ENCODE results near the gene MEF2A.
"Not testable (repeated sequence)": the region's sequence is repeated elsewhere in the genome, so short reads cannot be mapped to it uniquely, and the experiment has no call there.

Gene MEF2A

DNA sequence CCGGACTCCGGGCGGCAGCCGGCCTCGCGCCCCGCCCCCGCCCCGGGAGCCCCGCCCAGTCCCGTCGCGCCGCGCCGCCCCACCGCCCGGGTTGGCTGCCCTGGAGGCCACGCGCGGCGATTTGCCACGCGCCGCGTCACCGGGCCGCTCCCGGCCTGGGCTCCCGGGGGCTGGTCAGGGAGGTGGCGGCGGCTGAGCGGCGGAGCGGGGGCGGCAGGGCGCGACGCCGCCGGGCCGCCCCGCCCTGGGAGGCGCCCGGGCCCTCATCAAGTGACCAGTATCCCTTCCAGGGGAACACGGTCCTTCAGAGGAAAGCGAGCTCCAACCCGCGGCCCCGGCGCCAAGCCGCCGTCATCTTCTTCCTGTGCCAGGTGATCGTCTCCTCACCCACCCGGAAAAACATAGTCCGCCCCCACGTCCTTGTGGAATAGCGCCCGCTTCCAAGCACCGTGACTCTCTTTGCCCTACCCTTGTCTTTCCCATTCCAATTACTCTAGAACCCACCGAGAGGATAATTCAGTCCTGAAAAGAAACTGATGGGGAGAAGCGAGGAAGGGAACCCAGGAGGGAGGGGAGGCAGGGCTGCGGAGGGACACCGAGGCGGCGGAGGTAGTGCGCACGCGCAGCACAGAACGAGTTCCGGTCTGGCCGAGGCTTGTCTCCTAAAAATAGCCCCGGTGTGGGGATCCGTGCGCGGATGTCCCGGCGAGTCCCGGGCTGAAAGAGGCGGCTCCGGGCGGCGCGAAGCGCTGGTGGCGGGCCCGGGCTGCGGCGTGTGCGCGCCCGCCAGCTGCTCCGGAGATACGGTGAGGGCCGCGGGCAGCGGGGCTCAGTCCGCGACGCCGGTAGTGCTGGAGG, at the start of gene MEF2A:
MEF2A (plus strand) TSS at position 686 of the 858 bp plus-strand sequence. CDS start 67,136 bp downstream, outside the sequence.
- H3K4me1 Mint-ChIP-seq, result peaks cover 55% of the 10 kb centered on the region
- no peaks in the 10 kb centered on the region for H3K27me3 Mint-ChIP-seq
- H3K36me3 Mint-ChIP-seq, result no peaks in the 10 kb centered on the region
- no peaks in the 10 kb centered on the region for H3K9me3 Mint-ChIP-seq
- peak within 1 kb of the TSS; percentile 96 for H3K4me3 Mint-ChIP-seq
- peak within 1 kb of the TSS; percentile 99 for H3K27ac Mint-ChIP-seq

DNA sequence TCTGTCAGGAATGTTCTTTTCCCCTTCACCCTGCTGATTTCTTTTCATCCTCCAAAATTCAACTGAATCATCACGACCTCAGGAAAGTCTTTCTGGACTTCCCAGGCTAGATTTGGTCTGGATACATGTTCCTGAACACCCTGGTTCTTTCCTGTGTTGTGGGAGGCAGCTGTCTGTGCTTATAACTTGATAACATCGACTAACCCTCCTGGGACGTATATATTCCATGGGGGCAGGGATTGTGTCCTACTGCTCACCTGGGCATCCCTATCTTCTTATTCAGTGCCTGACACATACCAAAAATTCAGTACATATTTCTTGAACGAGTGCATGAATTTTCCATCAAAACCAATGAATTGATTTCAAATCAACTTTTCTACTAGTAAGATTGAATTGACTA, 47.6 kb upstream of the MEF2A start:
- Mint-ChIP-seq H3K27ac (peak overlapping the region; percentile 31), H3K27me3 (no peaks in the 10 kb centered on the region), H3K4me3 (no peak overlapping the region), H3K4me1 (no peaks in the 10 kb centered on the region), H3K36me3 (no peaks in the 10 kb centered on the region), H3K9me3 (peaks cover 11% of the 10 kb centered on the region)

DNA sequence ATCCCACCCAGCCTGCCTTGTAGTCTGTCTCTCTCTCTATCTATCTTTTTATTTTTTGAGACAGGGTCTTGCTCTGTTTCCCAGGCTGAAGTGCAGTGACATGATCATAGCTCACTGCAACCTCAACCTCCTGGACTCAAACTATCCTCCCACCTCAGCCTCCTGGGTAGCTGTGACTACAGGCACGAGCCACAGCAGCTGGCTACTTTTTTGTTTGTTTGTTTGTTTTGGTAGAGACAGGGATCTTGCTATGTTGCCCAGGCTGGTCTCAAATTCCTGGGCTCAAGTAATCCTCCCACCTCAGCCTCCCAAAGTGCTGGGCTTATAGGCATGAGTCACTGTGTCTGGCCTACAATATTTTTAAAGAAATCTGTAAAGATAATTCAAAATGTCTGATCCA, 46.4 kb upstream of the MEF2A start:
- peaks cover 11% of the 10 kb centered on the region for H3K9me3 Mint-ChIP-seq
- not testable (repeated sequence) for H3K4me3 Mint-ChIP-seq, H3K27me3 Mint-ChIP-seq, H3K36me3 Mint-ChIP-seq, H3K4me1 Mint-ChIP-seq, H3K27ac Mint-ChIP-seq

DNA sequence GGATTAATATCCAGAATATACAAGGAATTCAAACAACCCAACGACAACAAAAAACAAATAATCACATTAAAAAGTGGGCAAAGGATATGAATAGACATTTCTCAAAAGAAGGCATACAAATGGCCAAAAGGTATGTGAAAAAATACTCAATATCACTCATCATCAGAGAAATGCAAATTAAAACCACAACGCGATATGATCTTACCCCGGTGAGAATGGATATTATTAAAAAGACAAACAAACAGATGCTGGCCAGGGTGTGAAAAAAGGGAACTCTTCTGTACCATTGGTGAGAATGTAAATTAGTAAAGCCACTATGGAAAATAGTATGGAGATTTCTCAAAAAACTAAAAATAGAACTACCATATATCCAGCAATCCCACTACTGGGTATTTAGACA, 43.5 kb upstream of the MEF2A start:
- no peak overlapping the region for H3K4me3 Mint-ChIP-seq

DNA sequence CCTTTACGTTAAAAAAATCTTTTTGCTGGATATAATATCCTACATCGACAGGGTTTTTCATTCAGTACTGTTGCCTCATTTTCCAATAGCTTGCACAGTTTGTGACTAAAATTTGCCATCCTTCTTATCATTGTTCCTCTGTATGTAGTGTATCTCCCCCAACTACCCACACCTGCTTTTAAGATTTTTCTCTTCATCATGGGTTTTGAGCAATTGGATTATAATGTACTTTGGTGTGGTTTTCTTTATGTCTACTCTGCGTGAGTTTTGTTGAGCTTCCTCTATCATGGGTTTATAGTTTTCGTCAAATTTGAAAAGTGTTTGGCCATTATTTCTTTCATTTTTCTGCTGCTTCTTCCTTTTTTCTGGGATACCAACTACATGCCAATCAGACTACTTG, 39.6 kb upstream of the MEF2A start:
- H3K4me1 Mint-ChIP-seq, result peaks cover 25% of the 10 kb centered on the region
- no peak overlapping the region for H3K4me3 Mint-ChIP-seq
- H3K9me3 Mint-ChIP-seq, result peaks cover 35% of the 10 kb centered on the region
- H3K36me3 Mint-ChIP-seq, result peaks cover 6% of the 10 kb centered on the region
- H3K27me3 Mint-ChIP-seq, result no peaks in the 10 kb centered on the region
- H3K27ac Mint-ChIP-seq, result peak overlapping the region; percentile 44

More for the DNA sequence above, 43.5 kb upstream of the MEF2A start:
- H3K9me3 Mint-ChIP-seq, result peaks cover 24% of the 10 kb centered on the region
- peaks cover 6% of the 10 kb centered on the region for H3K36me3 Mint-ChIP-seq
- no peaks in the 10 kb centered on the region for H3K27me3 Mint-ChIP-seq
- peaks cover 25% of the 10 kb centered on the region for H3K4me1 Mint-ChIP-seq
- no peak overlapping the region for H3K27ac Mint-ChIP-seq

DNA sequence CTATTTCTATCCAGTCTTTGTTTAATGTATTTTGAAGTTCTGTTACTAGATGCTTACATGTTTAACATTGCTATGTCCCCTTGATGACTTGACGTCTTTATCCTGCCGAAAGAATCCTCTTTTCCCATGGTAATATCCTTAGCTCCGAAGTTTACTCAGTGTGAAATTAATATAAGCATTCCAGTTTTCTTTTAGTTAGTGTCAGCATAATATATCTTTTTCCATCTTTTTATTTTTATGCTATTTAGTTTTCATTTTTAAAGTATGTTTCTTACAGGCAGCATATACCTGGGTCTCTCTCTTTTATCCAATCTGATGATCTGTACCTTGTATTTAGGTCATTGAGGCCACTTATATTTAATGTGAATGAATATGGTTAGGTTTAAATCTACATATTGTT, 39.1 kb upstream of the MEF2A start:
- Mint-ChIP-seq H3K4me1 (peaks cover 25% of the 10 kb centered on the region), H3K27ac (peak overlapping the region; percentile 44), H3K36me3 (peaks cover 6% of the 10 kb centered on the region), H3K27me3 (no peaks in the 10 kb centered on the region), H3K9me3 (peaks cover 35% of the 10 kb centered on the region), H3K4me3 (no peak overlapping the region)

DNA sequence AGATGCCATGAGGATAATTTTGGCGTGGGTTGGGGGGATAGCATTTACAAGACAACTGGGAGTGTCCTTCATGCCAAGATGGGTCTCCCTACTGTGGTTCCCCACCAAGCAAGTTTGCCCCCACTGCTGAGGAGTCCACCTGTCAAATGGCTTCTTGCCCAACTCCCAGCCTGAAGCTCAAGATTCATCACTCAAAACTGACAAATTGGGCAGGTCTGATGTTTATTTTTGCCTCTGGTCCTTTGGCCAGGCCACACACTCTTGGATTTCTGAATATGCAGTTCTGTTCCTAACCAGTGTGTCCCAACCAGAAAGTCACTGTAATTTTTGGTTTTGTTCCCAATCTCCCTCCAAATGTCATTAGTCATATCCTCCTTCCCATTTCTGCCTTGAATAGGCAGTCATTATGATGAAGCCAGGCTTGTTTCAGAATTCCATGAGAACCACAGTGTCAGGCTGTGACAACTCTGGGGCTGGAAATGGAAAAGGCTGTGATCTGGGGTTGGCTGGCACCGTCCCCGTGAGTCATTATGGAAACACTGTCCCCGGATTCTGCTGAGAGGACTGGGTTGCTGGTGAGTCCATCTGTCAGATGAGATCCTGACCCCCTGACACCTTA, 29.3 kb upstream of the MEF2A start:
- Mint-ChIP-seq H3K9me3 (peaks cover 5% of the 10 kb centered on the region), H3K27ac (no peak overlapping the region), H3K4me3 (no peak overlapping the region), H3K36me3 (peaks cover 3% of the 10 kb centered on the region), H3K4me1 (no peaks in the 10 kb centered on the region), H3K27me3 (peaks cover 1% of the 10 kb centered on the region)

DNA sequence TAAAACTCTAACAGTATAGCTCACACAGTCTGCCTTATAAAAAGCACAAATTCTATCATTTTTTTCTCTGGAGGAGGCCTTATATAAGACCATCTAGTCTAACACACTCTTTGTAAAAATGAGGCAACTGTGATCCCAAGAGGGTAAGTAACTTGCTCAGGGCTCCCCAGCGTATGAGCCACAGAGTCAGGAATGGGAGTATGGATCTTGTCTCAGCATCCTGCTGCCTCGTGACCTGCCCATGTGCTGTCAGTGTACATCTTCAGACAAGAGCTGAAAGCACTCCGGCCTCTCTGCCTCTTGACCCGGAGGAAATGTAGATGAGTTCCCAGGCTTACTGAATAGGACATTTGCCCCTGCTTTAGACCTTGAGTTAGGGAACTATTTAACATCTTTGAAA, 28.4 kb upstream of the MEF2A start:
- Mint-ChIP-seq H3K4me3 (no peak overlapping the region), H3K27me3 (peaks cover 1% of the 10 kb centered on the region), H3K9me3 (peaks cover under 1% of the 10 kb centered on the region), H3K27ac (no peak overlapping the region), H3K4me1 (no peaks in the 10 kb centered on the region), H3K36me3 (peaks cover 3% of the 10 kb centered on the region)

DNA sequence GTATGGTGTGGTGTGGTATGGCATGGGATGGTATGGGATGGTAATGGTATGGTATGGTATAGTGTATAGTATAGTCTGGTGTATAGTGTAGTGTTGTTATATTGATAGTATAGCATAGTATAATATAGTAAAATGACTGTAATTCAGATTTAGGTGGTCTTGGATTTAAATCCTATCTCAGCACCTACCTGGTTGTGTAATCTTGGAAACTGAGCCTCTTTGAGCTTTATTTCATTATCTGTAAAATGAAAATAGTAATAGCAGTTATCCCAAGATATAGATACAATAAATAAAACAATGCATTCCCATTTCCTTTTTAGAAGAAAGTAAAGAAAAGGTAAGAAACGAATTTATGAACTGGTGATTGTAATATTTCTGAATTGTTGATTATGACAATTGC, 27.5 kb upstream of the MEF2A start:
- H3K36me3 Mint-ChIP-seq, result peaks cover 3% of the 10 kb centered on the region
- no peak overlapping the region for H3K27ac Mint-ChIP-seq
- H3K4me1 Mint-ChIP-seq, result no peaks in the 10 kb centered on the region
- no peak overlapping the region for H3K4me3 Mint-ChIP-seq
- H3K9me3 Mint-ChIP-seq, result no peaks in the 10 kb centered on the region
- peaks cover 1% of the 10 kb centered on the region for H3K27me3 Mint-ChIP-seq

DNA sequence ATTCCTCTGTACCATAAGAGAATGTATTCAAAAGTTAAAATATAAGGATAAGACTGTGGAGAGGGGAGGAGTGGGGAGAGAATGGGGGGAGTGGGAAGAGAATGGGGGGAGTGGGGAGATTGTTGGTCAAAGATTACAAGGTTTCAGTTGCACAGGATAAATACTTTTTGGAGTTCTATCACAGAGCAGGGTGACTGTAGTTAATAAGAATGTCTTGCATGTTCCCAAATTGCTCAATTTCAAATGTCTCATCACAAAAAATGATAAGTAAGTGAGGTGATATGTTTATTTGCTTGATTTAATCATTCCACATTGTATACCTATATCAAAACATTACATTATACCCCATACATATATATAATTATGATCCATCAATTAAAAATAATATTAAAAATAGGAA, 23.0 kb upstream of the MEF2A start:
- Mint-ChIP-seq H3K9me3 (no peaks in the 10 kb centered on the region), H3K27me3 (peaks cover 1% of the 10 kb centered on the region), H3K4me1 (no peaks in the 10 kb centered on the region), H3K36me3 (no peaks in the 10 kb centered on the region), H3K27ac (no peak overlapping the region), H3K4me3 (no peak overlapping the region)

DNA sequence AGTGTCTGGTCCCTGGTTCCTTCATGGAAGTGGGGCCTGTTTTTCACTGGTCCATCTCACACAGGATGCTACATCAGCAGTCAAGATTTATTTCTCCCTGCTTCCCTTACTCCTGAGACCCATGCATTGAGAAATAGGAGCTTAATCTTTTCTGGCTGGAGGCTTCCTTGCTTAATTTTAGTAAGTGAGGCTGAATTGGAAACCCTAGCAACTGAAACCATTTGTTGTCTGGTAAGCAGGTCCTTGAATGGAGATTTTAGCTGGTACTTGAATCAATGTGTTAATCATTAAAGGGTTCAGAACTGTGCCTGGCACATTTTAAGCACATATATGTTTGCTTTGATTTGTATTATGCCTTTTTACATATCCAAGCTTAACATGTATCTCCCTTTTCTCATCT, 20.2 kb upstream of the MEF2A start:
- Mint-ChIP-seq H3K4me3 (no peak overlapping the region), H3K9me3 (no peaks in the 10 kb centered on the region), H3K36me3 (no peaks in the 10 kb centered on the region), H3K27ac (no peak overlapping the region), H3K27me3 (no peaks in the 10 kb centered on the region), H3K4me1 (no peaks in the 10 kb centered on the region)

DNA sequence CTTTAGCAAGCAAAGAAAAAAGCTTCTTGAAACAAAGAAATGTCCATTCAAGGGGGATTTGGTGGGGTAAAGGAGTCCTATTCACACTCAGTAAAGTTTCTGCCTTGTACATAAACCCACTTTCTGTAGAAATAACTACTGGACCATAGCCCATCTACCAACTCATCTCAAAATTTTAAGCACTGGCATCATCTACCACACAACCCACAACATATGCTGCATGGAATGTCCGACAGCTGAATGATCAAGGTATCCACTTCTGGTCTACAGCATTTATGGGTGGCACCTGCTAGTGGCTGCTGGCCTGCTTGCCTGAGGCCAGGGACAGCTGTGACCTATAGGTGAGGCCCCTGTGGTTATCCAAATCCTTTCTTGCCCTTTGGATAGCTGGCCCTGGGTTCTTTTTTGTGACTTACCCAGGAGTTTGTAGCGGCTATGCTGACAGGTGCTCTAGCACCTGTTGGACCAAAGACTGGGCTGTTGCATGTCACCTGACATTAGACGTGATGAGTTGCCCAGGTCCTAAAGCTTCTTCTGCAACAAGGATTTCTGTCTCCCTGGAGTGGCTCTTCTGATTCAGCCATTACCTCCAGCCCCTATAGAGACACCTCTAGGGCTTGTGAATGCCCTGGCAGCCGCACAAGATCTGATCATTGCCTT, 19.2 kb upstream of the MEF2A start:
- no peaks in the 10 kb centered on the region for H3K4me1 Mint-ChIP-seq
- no peaks in the 10 kb centered on the region for H3K36me3 Mint-ChIP-seq
- no peaks in the 10 kb centered on the region for H3K9me3 Mint-ChIP-seq
- no peak overlapping the region for H3K27ac Mint-ChIP-seq
- no peaks in the 10 kb centered on the region for H3K27me3 Mint-ChIP-seq
- H3K4me3 Mint-ChIP-seq, result no peak overlapping the region

DNA sequence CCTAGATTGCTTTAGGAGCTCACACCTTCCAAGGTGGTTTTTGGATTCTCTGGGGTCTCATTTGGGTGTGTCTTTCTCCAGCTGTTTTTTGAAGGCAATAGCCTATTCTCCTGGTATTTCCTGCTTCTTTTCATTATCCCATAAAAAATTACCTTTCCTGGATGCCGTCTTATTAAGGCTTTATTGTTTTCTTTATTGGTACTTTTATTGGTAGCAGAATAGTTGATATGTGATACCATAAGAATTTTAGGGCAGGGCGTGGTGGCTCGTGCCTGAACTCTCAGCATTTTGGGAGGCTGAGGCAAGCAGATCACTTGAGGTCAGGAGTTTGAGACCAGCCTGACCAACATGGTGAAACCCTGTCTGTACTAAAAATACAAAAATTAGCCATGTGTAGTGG, 18.3 kb upstream of the MEF2A start:
- no peaks in the 10 kb centered on the region for H3K27me3 Mint-ChIP-seq
- no peaks in the 10 kb centered on the region for H3K9me3 Mint-ChIP-seq
- H3K4me3 Mint-ChIP-seq, result no peak overlapping the region
- no peaks in the 10 kb centered on the region for H3K36me3 Mint-ChIP-seq
- no peaks in the 10 kb centered on the region for H3K4me1 Mint-ChIP-seq
- no peak overlapping the region for H3K27ac Mint-ChIP-seq

DNA sequence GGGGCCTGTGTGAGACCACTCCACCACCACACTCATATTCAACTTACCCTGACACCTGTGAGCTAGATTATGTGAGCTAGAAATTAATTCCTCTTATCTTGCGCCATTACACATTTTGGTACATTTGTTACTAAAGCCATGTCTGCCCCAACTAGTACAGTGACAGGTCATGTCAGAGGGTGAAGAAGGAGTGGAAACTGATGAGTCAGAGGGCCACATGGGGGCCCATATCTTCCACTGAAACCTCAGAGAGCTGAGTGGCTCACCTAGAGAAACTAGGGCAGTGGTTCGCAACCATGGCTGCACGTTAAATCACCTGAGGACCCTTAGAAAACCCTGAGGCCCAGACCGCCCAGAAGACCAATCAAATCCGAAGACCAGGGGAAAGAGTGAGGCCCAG, 15.7 kb upstream of the MEF2A start:
- H3K36me3 Mint-ChIP-seq, result no peaks in the 10 kb centered on the region
- H3K27me3 Mint-ChIP-seq, result no peaks in the 10 kb centered on the region
- no peak overlapping the region for H3K27ac Mint-ChIP-seq
- no peaks in the 10 kb centered on the region for H3K4me1 Mint-ChIP-seq
- H3K4me3 Mint-ChIP-seq, result no peak overlapping the region
- H3K9me3 Mint-ChIP-seq, result no peaks in the 10 kb centered on the region

DNA sequence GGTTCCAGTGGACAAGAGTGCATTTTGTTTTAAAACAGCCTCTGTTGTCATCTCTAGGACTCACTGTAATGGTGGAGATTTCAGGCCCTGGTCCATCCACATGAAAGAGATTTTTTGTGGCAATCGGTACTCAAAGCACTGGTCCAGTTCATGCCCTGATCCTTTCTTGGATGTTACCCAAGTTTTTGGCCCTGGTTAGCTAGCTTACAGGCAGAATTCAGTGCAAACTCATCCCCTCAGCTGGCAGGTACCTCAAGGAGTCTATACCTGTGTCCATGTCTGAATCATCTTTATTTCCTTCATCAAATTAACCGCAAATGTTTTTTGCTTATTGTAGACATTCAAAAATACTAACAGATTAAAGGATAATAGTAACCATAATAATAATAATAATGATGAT, 13.7 kb upstream of the MEF2A start:
- Mint-ChIP-seq H3K4me3 (no peak overlapping the region), H3K9me3 (no peaks in the 10 kb centered on the region), H3K36me3 (no peaks in the 10 kb centered on the region), H3K27ac (no peak overlapping the region), H3K4me1 (no peaks in the 10 kb centered on the region), H3K27me3 (no peaks in the 10 kb centered on the region)

DNA sequence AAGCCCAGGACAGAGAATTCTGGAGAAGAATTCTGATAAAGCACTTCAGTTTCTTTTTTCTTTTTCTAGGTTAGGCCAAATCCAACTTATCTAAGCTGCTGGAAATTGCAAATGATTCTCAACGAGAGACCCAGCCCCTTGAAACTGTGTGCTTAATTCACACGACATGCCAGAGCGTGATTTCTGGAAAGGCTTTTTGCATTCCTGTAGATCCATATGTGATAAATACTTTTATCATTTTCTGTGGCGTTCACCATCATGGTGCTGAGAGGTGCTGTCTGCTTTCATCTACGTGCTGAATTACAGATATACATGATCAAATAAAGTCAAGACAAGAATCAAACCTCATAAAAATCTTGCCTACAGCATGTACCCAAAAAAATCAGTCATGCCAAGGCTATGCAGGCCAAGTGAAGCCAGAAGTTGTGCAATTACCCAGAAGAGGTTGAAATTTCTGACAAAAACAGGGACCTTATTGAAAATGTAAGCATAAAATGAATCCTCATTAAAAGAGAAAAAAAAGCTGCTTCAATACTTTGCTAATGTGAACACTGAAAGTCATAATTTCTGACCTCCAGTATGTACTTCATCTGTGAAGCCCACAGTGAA, 10.8 kb upstream of the MEF2A start:
- H3K36me3 Mint-ChIP-seq, result no peaks in the 10 kb centered on the region
- H3K27me3 Mint-ChIP-seq, result no peaks in the 10 kb centered on the region
- no peak overlapping the region for H3K27ac Mint-ChIP-seq
- no peaks in the 10 kb centered on the region for H3K9me3 Mint-ChIP-seq
- H3K4me3 Mint-ChIP-seq, result no peak overlapping the region
- no peaks in the 10 kb centered on the region for H3K4me1 Mint-ChIP-seq
